A673 (cell line): ENCODE measurements around the gene SRMS.

Source experiments
- CTCF ChIP-seq: fragments of 300-800, 200-600 bp; sonication (generic); conservative IDR thresholded peaks from 2 replicates; pipeline ENCODE4 v1.5.1; 2017; ENCODE audit warnings: low read depth, mild to moderate bottlenecking, antibody characterized with exemption, low read length, moderate library complexity, mixed read lengths
- EZH2 ChIP-seq: fragments of 200-600 bp; sonication (generic); IDR thresholded peaks from 2 replicates; pipeline ENCODE4 v1.6.1; 2017; ENCODE audit warnings: borderline replicate concordance, low read depth, mild to moderate bottlenecking, mixed read lengths, antibody characterized with exemption, low read length; ENCODE audit not compliant: poor library complexity, severe bottlenecking

- no peak for TF ChIP-seq CTCF
- no peak for TF ChIP-seq EZH2
Measured at GRCh38 chr20:63494420-63495166, 53.0 kb downstream of the SRMS start.
